ENCODE results near the gene RHOC. TPM values are rescaled to one million over a fixed set of nuclear protein-coding genes. Genes with fewer than 3 reads are reported as not detected.

Gene RHOC
- total and polyA plus RNA-seq, 3 experiments from 2014 or later: 20.3 to 53.2 (median 23.0) TPM

GRCh38 chr1:112685913-112686312, 21.0 kb downstream of the RHOC start:
- no peaks in the 10 kb centered on the region for H3K27me3 Mint-ChIP-seq
- peaks cover 14 to 29% (median 18%) of the 10 kb centered on the region in 3 donors for H3K4me1 Mint-ChIP-seq
- no peak overlapping the region for H3K4me3 Mint-ChIP-seq
- ChIA-PET POLR2A (no interaction called here), CTCF (no interaction called here)
- Histone ChIP-seq H3K36me3 (ENCODE audit: insufficient read depth, low read length) (peaks cover 11% of the 10 kb centered on the region), H3K27me3 (ENCODE audit: insufficient read depth, low read length, poor library complexity, severe bottlenecking) (no peaks in the 10 kb centered on the region), H3K4me1 (ENCODE audit: insufficient read depth, low read length) (no peaks in the 10 kb centered on the region), H3K9me3 (ENCODE audit: low read length) (no peaks in the 10 kb centered on the region), H3K4me3 (ENCODE audit: low read length) (no peak overlapping the region), H3K27ac (ENCODE audit: low read depth, low read length) (no peak overlapping the region)
- peaks cover 0 to 38% (median 10%) of the 10 kb centered on the region in 3 donors for H3K36me3 Mint-ChIP-seq
- no peaks in the 10 kb centered on the region for H3K9me3 Mint-ChIP-seq
- no peak overlapping the region for H3K27ac Mint-ChIP-seq
- DNase-seq: no peak

DNA sequence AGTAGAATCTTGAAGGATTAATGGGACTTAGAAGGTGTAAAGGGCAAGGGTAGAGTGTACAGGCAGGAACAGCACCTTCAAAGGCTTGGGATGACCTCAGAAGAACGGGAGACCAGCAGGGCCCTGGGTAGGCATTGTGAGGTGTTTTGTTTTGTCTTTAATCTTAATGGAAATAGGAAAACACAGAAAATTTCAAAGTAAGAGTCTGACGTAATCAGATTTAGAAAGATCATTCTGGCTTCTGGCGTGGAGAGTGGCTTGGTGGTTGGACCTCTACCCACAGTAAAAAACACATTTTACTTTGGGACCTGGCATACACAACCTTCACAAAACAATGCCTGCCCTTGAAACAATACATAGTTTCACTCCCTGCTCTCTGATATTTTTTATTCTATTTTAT, 28.3 kb downstream of the RHOC start:
- no peak for DNase-seq
- ChIA-PET POLR2A (no interaction called here), CTCF (no interaction called here)
- Histone ChIP-seq H3K27me3 (ENCODE audit: insufficient read depth, low read length, poor library complexity, severe bottlenecking) (no peaks in the 10 kb centered on the region), H3K4me1 (ENCODE audit: insufficient read depth, low read length) (peaks cover 22% of the 10 kb centered on the region), H3K4me3 (ENCODE audit: low read length) (no peak overlapping the region), H3K9me3 (ENCODE audit: low read length) (no peaks in the 10 kb centered on the region), H3K27ac (ENCODE audit: low read depth, low read length) (no peak overlapping the region), H3K36me3 (ENCODE audit: insufficient read depth, low read length) (no peaks in the 10 kb centered on the region)
- Mint-ChIP-seq H3K9me3 (no peaks in the 10 kb centered on the region), H3K4me3 (peak overlapping the region in 1 of 7 donors; percentile 6), H3K4me1 (peaks cover 42 to 57% (median 54%) of the 10 kb centered on the region in 3 donors), H3K27me3 (no peaks in the 10 kb centered on the region), H3K27ac (peak overlapping the region in 2 of 8 donors; percentile 4 to 64), H3K36me3 (peaks cover 0 to 15% (median 8%) of the 10 kb centered on the region in 3 donors)

DNA sequence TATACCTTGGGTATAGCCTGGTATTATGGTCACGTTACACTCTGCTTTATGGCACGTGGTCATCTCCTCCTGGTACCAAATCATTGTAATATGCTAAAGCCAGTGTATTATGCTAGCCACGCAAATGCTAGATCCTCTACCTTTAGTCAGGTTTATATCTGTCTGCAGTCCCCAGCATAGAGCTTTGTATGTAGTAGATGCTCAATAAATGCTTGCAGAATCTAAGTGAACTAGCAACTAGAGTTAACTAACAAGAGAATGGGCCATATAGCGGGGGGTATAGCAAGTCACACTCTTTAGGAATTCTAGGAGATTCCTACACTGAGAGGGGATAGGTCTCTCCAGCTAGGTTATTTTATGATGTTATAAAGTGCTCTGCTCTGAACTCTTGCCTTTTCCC, 29.4 kb downstream of the RHOC start:
- POLR2A ChIA-PET: no interaction called here

DNA sequence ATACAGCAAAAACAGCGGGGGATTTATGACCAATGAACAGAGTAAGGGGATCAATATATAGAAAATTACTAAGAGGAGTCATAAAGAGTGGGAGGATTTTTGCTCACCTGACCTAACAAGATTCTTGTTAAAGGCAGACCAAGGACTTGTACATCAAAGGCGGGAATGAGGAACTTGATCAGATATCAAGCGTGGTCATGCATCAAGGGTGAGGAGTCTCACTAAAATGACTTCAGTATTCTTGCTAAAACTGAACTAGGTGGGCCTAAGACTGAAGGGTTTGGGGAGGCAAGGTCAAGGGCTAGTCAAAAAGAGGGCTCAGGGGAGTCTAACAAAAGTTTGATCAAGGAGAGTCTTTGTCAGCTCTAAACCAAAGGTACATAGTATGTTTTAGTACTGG, 30.4 kb downstream of the RHOC start:
- Mint-ChIP-seq H3K27me3 (no peaks in the 10 kb centered on the region), H3K9me3 (no peaks in the 10 kb centered on the region), H3K4me1 (peaks cover 45 to 59% (median 57%) of the 10 kb centered on the region in 3 donors), H3K27ac (peak overlapping the region in 7 of 8 donors; percentile 5 to 80 (median 72)), H3K4me3 (peak overlapping the region; percentile 5 to 93 (median 84)), H3K36me3 (peaks cover 0 to 16% (median 7%) of the 10 kb centered on the region in 3 donors)
- Histone ChIP-seq H3K4me1 (ENCODE audit: insufficient read depth, low read length) (peaks cover 24% of the 10 kb centered on the region), H3K27ac (ENCODE audit: low read depth, low read length) (no peak overlapping the region), H3K27me3 (ENCODE audit: insufficient read depth, low read length, poor library complexity, severe bottlenecking) (no peaks in the 10 kb centered on the region), H3K36me3 (ENCODE audit: insufficient read depth, low read length) (no peaks in the 10 kb centered on the region), H3K4me3 (ENCODE audit: low read length) (peak overlapping the region; percentile 68), H3K9me3 (ENCODE audit: low read length) (no peaks in the 10 kb centered on the region)
- ChIA-PET CTCF (interaction anchor here (3.3 kb wide), 1 partner anchor 39 kb away, joined by 16 read pairs; the partner anchor contains the start of gene PPM1J), POLR2A (interaction anchor here (1.1 kb wide), 1 partner anchor 174 kb away, joined by 4 read pairs; no protein-coding TSS in a partner anchor)
- DNase-seq: no peak

More for the DNA sequence above, 29.4 kb downstream of the RHOC start:
- Histone ChIP-seq H3K4me1 (ENCODE audit: insufficient read depth, low read length) (peaks cover 24% of the 10 kb centered on the region), H3K27me3 (ENCODE audit: insufficient read depth, low read length, poor library complexity, severe bottlenecking) (no peaks in the 10 kb centered on the region), H3K4me3 (ENCODE audit: low read length) (no peak overlapping the region), H3K9me3 (ENCODE audit: low read length) (no peaks in the 10 kb centered on the region), H3K36me3 (ENCODE audit: insufficient read depth, low read length) (no peaks in the 10 kb centered on the region), H3K27ac (ENCODE audit: low read depth, low read length) (no peak overlapping the region)
- H3K27me3 Mint-ChIP-seq: no peaks in the 10 kb centered on the region
- peak overlapping the region in 2 of 8 donors; percentile 14 to 77 for H3K27ac Mint-ChIP-seq
- DNase-seq: no peak
- no peaks in the 10 kb centered on the region for H3K9me3 Mint-ChIP-seq
- H3K4me1 Mint-ChIP-seq: peaks cover 45 to 63% (median 60%) of the 10 kb centered on the region in 3 donors
- CTCF ChIA-PET: no interaction called here
- peak overlapping the region in 1 of 7 donors; percentile 62 for H3K4me3 Mint-ChIP-seq
- H3K36me3 Mint-ChIP-seq: peaks cover 0 to 13% (median 5%) of the 10 kb centered on the region in 3 donors

DNA sequence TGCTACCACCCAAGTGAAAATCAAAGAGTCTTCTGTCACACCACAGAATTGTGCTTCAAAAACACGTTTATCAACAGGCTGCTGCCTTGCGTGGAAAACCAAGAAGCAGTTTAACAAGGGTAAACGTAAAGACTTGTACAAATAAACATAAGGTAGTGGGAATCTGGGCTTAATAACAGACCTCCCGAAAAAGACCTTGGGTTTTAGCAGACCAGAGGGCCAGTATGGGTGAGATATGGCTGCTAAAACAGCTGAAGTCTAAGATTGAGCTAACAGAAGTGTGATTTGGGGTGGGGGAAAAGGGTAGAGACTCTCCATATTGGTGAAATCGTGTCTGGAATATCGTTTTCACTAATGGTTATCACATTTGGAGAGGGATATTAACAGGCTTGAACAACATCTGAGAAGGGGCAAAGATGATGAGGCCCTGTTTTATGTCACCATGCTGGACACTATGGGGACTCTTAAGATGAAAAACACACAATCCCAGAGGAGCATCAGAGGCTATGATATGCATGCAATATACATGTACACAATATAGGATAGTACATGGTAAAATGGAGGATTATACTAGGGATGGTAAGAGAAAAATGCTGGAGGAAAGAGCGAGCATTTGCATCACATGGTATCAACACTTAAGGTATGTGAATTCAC, 31.1 kb downstream of the RHOC start:
- H3K27me3 Mint-ChIP-seq: no peaks in the 10 kb centered on the region
- no peaks in the 10 kb centered on the region for H3K9me3 ChIP-seq (ENCODE audit: low read length)
- POLR2A ChIA-PET: interaction anchor here (0.6 to 2.9 kb wide), 6 partner anchors 33 to 174 kb away, joined by 3 to 32 read pairs (median 4); partner anchors contain the start of genes CAPZA1, PPM1J and ST7L
- peaks cover 24% of the 10 kb centered on the region for H3K4me1 ChIP-seq (ENCODE audit: insufficient read depth, low read length)
- no peak for DNase-seq
- peaks cover 0 to 22% (median 10%) of the 10 kb centered on the region in 3 donors for H3K36me3 Mint-ChIP-seq
- no peaks in the 10 kb centered on the region for H3K27me3 ChIP-seq (ENCODE audit: insufficient read depth, low read length, poor library complexity, severe bottlenecking)
- CTCF ChIA-PET: interaction anchor here (1.1 to 4.1 kb wide), 6 partner anchors 32 to 175 kb away, joined by 3 to 23 read pairs (median 13); partner anchors contain the start of genes CAPZA1, PPM1J, RHOC and ST7L
- H3K27ac ChIP-seq (ENCODE audit: low read depth, low read length): peak overlapping the region; percentile 81
- no peaks in the 10 kb centered on the region for H3K36me3 ChIP-seq (ENCODE audit: insufficient read depth, low read length)
- peak overlapping the region in 7 of 8 donors; percentile 5 to 90 (median 77) for H3K27ac Mint-ChIP-seq
- peak overlapping the region; percentile 68 for H3K4me3 ChIP-seq (ENCODE audit: low read length)
- peaks cover 45 to 59% (median 57%) of the 10 kb centered on the region in 3 donors for H3K4me1 Mint-ChIP-seq
- peak overlapping the region; percentile 49 to 93 (median 85) for H3K4me3 Mint-ChIP-seq
- no peaks in the 10 kb centered on the region for H3K9me3 Mint-ChIP-seq

DNA sequence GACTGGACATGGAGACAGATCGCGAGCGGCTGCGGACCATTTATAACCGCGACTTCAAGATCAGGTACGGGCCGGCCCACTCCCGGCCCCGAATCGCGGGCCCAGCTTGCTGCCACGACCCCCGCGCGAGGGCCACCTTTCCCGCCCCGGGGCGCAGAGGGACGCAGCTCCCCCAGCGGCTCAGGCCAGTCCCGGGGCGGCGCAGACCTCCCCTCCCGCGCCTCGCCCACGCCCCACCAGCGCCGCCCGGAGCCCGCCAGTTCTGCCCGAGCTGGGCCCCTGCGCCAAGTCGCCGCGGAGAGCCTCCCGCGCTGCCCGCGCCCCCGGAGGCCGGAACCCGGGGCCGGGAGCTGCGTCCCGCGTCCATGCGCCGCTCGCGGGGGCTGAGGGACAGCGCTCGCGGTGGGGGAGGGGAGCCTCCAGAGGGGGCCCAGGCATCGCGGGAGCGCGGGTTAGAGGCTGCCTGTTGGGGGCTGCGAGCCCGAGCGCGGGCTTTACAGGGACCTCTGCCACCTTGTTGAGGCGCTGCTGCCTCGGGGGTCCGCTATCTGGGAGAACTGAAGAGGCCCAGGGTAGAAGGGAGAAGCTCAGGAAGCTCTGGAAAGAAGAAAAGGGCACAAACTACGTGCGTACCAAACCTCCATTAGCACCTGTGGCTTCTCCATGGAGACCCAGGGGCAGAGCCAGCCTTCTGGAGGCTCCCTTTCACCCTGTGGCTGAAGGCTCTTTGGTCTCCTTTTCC, 31.8 kb downstream of the RHOC start:
- Mint-ChIP-seq H3K9me3 (no peaks in the 10 kb centered on the region), H3K27me3 (no peaks in the 10 kb centered on the region), H3K4me1 (peaks cover 45 to 59% (median 56%) of the 10 kb centered on the region in 3 donors), H3K27ac (peak overlapping the region; percentile 61 to 98 (median 94)), H3K36me3 (peaks cover 0 to 28% (median 15%) of the 10 kb centered on the region in 3 donors), H3K4me3 (peak overlapping the region; percentile 81 to 99 (median 97))
- ChIA-PET POLR2A (interaction anchor here (0.6 to 2.9 kb wide), 10 partner anchors 12 to 173 kb away, joined by 3 to 32 read pairs (median 3); partner anchors contain the start of genes CAPZA1, PPM1J and ST7L), CTCF (interaction anchor here (0.6 to 4.1 kb wide), 17 partner anchors 11 to 283 kb away, joined by 3 to 23 read pairs (median 5); partner anchors contain the start of genes CAPZA1, PPM1J, RHOC and ST7L)
- Histone ChIP-seq H3K9me3 (ENCODE audit: low read length) (no peaks in the 10 kb centered on the region), H3K27me3 (ENCODE audit: insufficient read depth, low read length, poor library complexity, severe bottlenecking) (no peaks in the 10 kb centered on the region), H3K36me3 (ENCODE audit: insufficient read depth, low read length) (no peaks in the 10 kb centered on the region), H3K4me1 (ENCODE audit: insufficient read depth, low read length) (peaks cover 24% of the 10 kb centered on the region), H3K27ac (ENCODE audit: low read depth, low read length) (peak overlapping the region; percentile 81), H3K4me3 (ENCODE audit: low read length) (peak overlapping the region; percentile 79)
- DNase-seq: peak; percentile 28 to 62 (median 30)

DNA sequence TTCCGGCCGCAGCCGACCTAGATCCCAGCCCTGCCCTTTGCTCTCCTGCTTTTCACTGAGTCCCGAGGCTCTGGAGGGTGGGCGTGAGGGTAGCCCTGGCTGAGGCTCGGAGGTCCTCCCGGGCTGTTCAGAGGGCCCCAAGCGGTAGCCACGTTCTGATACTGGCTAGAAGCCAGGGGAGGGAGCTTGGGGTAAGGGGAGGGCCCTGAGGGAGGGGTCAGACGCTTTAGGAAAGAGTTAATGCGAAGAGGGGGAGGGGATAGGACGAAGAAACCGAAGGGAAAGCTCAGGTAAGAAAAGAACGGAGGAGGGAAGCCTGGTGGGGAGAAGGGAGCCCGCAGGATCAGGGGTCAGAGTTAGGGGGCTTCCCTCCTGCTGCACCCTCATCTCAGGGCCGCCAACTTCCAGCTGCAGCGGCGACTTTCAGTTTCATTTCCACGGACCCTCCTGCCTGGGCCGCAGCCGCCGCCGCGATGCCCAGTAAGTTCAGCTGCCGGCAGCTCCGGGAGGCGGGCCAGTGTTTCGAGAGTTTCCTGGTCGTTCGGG, 32.4 kb downstream of the RHOC start, which contains the start of gene MOV10:
TSS of gene MOV10 (plus strand) at position 220 of the 546 bp plus-strand sequence. CDS start at position 474, 254 bp downstream.
- Mint-ChIP-seq H3K27ac (peak within 1 kb of the TSS; percentile 61 to 98 (median 94)), H3K36me3 (peaks cover 4 to 34% (median 12%) of the 10 kb centered on the region in 3 donors), H3K9me3 (no peaks in the 10 kb centered on the region), H3K4me1 (peaks cover 45 to 58% (median 52%) of the 10 kb centered on the region in 3 donors), H3K4me3 (peak within 1 kb of the TSS; percentile 81 to 99 (median 97)), H3K27me3 (no peaks in the 10 kb centered on the region)
- DNase-seq: peak; percentile 48 to 77 (median 64)
- Histone ChIP-seq H3K27me3 (ENCODE audit: insufficient read depth, low read length, poor library complexity, severe bottlenecking) (no peaks in the 10 kb centered on the region), H3K4me3 (ENCODE audit: low read length) (peak within 1 kb of the TSS; percentile 79), H3K9me3 (ENCODE audit: low read length) (no peaks in the 10 kb centered on the region), H3K27ac (ENCODE audit: low read depth, low read length) (peak within 1 kb of the TSS; percentile 81), H3K36me3 (ENCODE audit: insufficient read depth, low read length) (peaks cover 4% of the 10 kb centered on the region), H3K4me1 (ENCODE audit: insufficient read depth, low read length) (peaks cover 24% of the 10 kb centered on the region)
- ChIA-PET CTCF (interaction anchor here (0.6 to 4.1 kb wide), 17 partner anchors 11 to 283 kb away, joined by 3 to 23 read pairs (median 5); partner anchors contain the start of genes CAPZA1, PPM1J, RHOC and ST7L), POLR2A (interaction anchor here (0.6 to 2.9 kb wide), 8 partner anchors 12 to 56 kb away, joined by 3 to 32 read pairs (median 3); partner anchors contain the start of genes CAPZA1, PPM1J and ST7L)

Data from CD8-positive, alpha-beta memory T cell (primary cell).